VCaP (cell line): ENCODE measurements around the gene CHADL.

Experiments
- H3K27ac ChIP-seq: fragments of 450-650 bp; 2 replicates; pipeline ENCODE4 v1.5.1; 2017
- CTCF ChIP-seq: fragments of 450-650 bp; conservative IDR thresholded peaks from 2 replicates; pipeline ENCODE4 v1.5.1; 2017; ENCODE audit warnings: mild to moderate bottlenecking, moderate library complexity

CHADL gene

GRCh38 chr22:41243361-41243760, 2.6 kb upstream of the CHADL start:
- no peak overlapping the region for H3K27ac ChIP-seq
- no peak for TF ChIP-seq CTCF

GRCh38 chr22:41242396-41243117, 1.8 kb upstream of the CHADL start:
- H3K27ac ChIP-seq, result no peak overlapping the region
- TF ChIP-seq CTCF, result no peak

GRCh38 chr22:41241133-41241676, 474 bp upstream of the CHADL start:
- TF ChIP-seq CTCF, result no peak
- no peak overlapping the region for H3K27ac ChIP-seq

- no peak overlapping the region for H3K27ac ChIP-seq
- no peak for TF ChIP-seq CTCF
These were observed 1.1 kb downstream of the CHADL start for GRCh38 chr22:41239443-41240128.

- H3K27ac ChIP-seq, result peak overlapping the region; percentile 88
- no peak for TF ChIP-seq CTCF
These were observed 1.9 kb downstream of the CHADL start for GRCh38 chr22:41238570-41239442.

- H3K27ac ChIP-seq, result peak overlapping the region; percentile 88
- peak; percentile 86 for TF ChIP-seq CTCF
These were observed 2.8 kb downstream of the CHADL start for GRCh38 chr22:41237707-41238569.
